NOMO-1 (cell line): ENCODE results near the gene WDR27.
"Not testable (repeated sequence)": the region's sequence is repeated elsewhere in the genome, so short reads cannot be mapped to it uniquely, and the experiment has no call there.

ENCODE experiments used
- DNase-seq, 2 experiments: peaks; one replicate each; lab custom pipeline; 2025; ENCODE audit not compliant: unreplicated experiment in 2 of 2; lab: John Stamatoyannopoulos, UW

Gene WDR27

GRCh38 chr6:169618526-169619490 lies 83.0 kb downstream of the WDR27 start:
- no peak for DNase-seq

- DNase-seq = no peak
Measured at GRCh38 chr6:169617562-169617961, 84.3 kb downstream of the WDR27 start.

GRCh38 chr6:169608609-169609008 lies 93.2 kb downstream of the WDR27 start:
- not testable (repeated sequence) for DNase-seq

- DNase-seq = no peak
Measured at GRCh38 chr6:169604076-169604475, 97.8 kb downstream of the WDR27 start.

- not testable (repeated sequence) for DNase-seq
Measured at GRCh38 chr6:169601129-169601528, 100.7 kb downstream of the WDR27 start.

- no peak for DNase-seq
Measured at GRCh38 chr6:169592558-169592957, 109.3 kb downstream of the WDR27 start.

- no peak for DNase-seq
Measured at GRCh38 chr6:169591616-169592015, 110.2 kb downstream of the WDR27 start.

- no peak for DNase-seq
Measured at GRCh38 chr6:169590376-169590939, 111.4 kb downstream of the WDR27 start.

- DNase-seq = no peak
Measured at GRCh38 chr6:169589699-169590257, 112.1 kb downstream of the WDR27 start.

GRCh38 chr6:169589293-169589692 lies 112.5 kb downstream of the WDR27 start:
- no peak for DNase-seq

- no peak for DNase-seq
Measured at GRCh38 chr6:169587975-169588374, 113.9 kb downstream of the WDR27 start.

GRCh38 chr6:169583886-169584541 lies 117.8 kb downstream of the WDR27 start:
- no peak for DNase-seq

- DNase-seq = no peak
Measured at GRCh38 chr6:169579407-169580111, 122.3 kb downstream of the WDR27 start.

- DNase-seq = no peak
Measured at GRCh38 chr6:169577974-169578373, 123.9 kb downstream of the WDR27 start.

- no peak for DNase-seq
Measured at GRCh38 chr6:169577236-169577635, 124.6 kb downstream of the WDR27 start.

- DNase-seq = no peak
Measured at GRCh38 chr6:169575821-169576220, 126.0 kb downstream of the WDR27 start.

GRCh38 chr6:169575365-169575764 lies 126.5 kb downstream of the WDR27 start:
- DNase-seq = no peak

- DNase-seq = no peak
Measured at GRCh38 chr6:169574420-169574819, 127.4 kb downstream of the WDR27 start.

- no peak for DNase-seq
Measured at GRCh38 chr6:169573883-169574282, 127.9 kb downstream of the WDR27 start.

GRCh38 chr6:169571123-169571962 lies 130.5 kb downstream of the WDR27 start:
- no peak for DNase-seq
